Parathyroid adenoma (tissue), 2 donors: ENCODE data around the gene ESYT3.
A peak's percentile ranks its signal among the peaks of the same experiment; 100 is the strongest.

Source experiments
- H2AFZ ChIP-seq: fragments of 300-600 bp; sonication (generic); one replicate; pipeline ENCODE4 v1.7.0; 2017; ENCODE audit warnings: antibody characterized with exemption, mild to moderate bottlenecking
- H3K27ac ChIP-seq: fragments of 300-600 bp; sonication (generic); one replicate; pipeline ENCODE4 v1.7.0; 2017
- H3K27me3 ChIP-seq: fragments of 300-600 bp; sonication (generic); one replicate; pipeline ENCODE4 v1.7.0; 2017; ENCODE audit warnings: low read length; ENCODE audit not compliant: control insufficient read depth, insufficient read depth
- H3K36me3 ChIP-seq: fragments of 300-600 bp; sonication (generic); one replicate; pipeline ENCODE4 v1.7.0; 2017; ENCODE audit warnings: low read length; ENCODE audit not compliant: control insufficient read depth, insufficient read depth
- H3K4me1 ChIP-seq: fragments of 300-600 bp; sonication (generic); one replicate; pipeline ENCODE4 v1.7.0; 2017; ENCODE audit warnings: control low read depth
- H3K4me2 ChIP-seq: fragments of 300-600 bp; sonication (generic); one replicate; pipeline ENCODE4 v1.7.0; 2017; ENCODE audit warnings: low read length
- H3K4me3 ChIP-seq: fragments of 300-600 bp; sonication (generic); one replicate; pipeline ENCODE4 v1.7.0; 2017; ENCODE audit warnings: low read depth, low read length
- H3K79me2 ChIP-seq: fragments of 300-600 bp; sonication (generic); one replicate; pipeline ENCODE4 v1.7.0; 2017; ENCODE audit warnings: control low read depth
- H3K9ac ChIP-seq: fragments of 300-600 bp; sonication (generic); one replicate; pipeline ENCODE4 v1.7.0; 2017; ENCODE audit warnings: mild to moderate bottlenecking
- H3K9me3 ChIP-seq: fragments of 300-600 bp; sonication (generic); one replicate; pipeline ENCODE4 v1.7.0; 2017; ENCODE audit warnings: low read length; ENCODE audit not compliant: control insufficient read depth
- CTCF ChIP-seq: fragments of 300-600 bp; sonication (generic); IDR thresholded peaks from one replicate; pipeline ENCODE4 v1.7.0; 2017; ENCODE audit warnings: antibody characterized with exemption, mild to moderate bottlenecking
- donor health status: primary hyperparathyroidism.

The ESYT3 gene

GRCh38 chr3:138429665-138430064 lies 4.8 kb upstream of the ESYT3 start:
- Histone ChIP-seq H3K27me3 (no peaks in the 10 kb centered on the region), H3K36me3 (no peaks in the 10 kb centered on the region)
- no peak for TF ChIP-seq CTCF

DNA sequence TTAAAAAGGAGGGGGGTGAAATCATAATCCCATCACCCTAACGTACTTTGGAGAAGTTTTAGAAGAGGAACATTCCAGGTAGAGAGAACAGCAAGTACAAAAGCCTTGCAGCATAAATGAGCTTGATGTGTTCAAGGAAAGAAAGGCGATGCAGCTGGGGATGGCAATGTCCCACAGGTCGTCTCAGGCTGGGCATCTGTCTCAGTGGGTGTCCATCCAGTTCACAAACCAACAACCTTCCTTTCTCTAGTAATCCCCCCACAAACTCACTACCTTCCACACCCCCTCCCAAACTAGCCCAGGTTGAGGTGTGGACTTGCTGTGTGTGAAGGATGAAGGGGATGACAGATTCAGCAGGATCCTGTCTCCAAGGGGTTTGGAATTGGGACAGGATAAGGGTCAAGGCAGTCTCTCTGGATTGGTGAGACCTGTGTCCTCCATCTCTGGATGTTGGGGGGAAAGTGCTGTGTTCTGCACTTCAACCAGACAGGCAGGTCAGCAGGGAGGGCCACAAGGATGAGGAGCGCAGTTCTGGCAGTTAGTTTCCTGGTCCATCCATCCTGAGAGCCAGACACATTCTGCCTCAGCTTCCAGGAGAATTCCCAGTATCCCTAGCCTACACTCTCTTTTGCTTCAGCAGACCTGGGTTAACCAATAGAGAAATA lies 1.7 kb upstream of the ESYT3 start:
- H3K79me2 ChIP-seq, result no peaks in the 10 kb centered on the region
- H3K4me3 ChIP-seq, result no peak overlapping the region
- H3K27me3 ChIP-seq, result no peaks in the 10 kb centered on the region
- no peak overlapping the region for H3K27ac ChIP-seq
- H3K9ac ChIP-seq, result no peak overlapping the region
- no peaks in the 10 kb centered on the region for H3K4me1 ChIP-seq
- no peak for TF ChIP-seq CTCF
- no peak overlapping the region for H2AFZ ChIP-seq
- no peaks in the 10 kb centered on the region for H3K36me3 ChIP-seq
- H3K9me3 ChIP-seq, result no peaks in the 10 kb centered on the region
- no peak overlapping the region for H3K4me2 ChIP-seq

More at GRCh38 chr3:138429665-138430064, 4.8 kb upstream of the ESYT3 start:
- Histone ChIP-seq H3K79me2 (no peaks in the 10 kb centered on the region), H3K4me3 (no peak overlapping the region), H3K27ac (no peak overlapping the region), H3K4me2 (no peak overlapping the region), H3K9ac (no peak overlapping the region), H3K9me3 (no peaks in the 10 kb centered on the region), H2AFZ (no peak overlapping the region), H3K4me1 (no peaks in the 10 kb centered on the region)

DNA sequence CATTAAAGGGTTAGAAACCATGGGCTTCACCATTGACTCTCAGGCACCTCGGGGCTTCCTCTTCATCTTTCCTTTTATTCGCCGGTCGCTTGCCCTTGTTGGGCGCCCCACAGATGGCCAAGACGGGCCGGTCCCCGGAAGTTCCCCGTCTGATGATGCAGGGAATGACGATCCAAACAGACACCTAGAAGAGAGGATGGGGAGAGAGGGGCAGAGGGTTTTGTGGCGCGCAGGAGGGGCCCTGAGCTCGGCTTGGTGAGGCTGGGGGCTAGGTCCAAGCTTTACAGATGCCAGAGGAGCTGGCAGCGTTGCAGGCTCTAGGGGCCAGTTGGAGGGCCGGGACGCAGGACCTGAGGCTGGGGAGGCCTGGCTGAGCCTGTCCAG lies 532 bp upstream of the ESYT3 start:
- Histone ChIP-seq H3K9me3 (no peaks in the 10 kb centered on the region), H3K4me3 (peak overlapping the region; percentile 36), H3K27me3 (no peaks in the 10 kb centered on the region), H3K4me2 (peak overlapping the region; percentile 66), H3K4me1 (no peaks in the 10 kb centered on the region), H3K9ac (no peak overlapping the region), H3K79me2 (no peaks in the 10 kb centered on the region), H3K27ac (no peak overlapping the region), H2AFZ (peak overlapping the region; percentile 79), H3K36me3 (no peaks in the 10 kb centered on the region)
- no peak for TF ChIP-seq CTCF

DNA sequence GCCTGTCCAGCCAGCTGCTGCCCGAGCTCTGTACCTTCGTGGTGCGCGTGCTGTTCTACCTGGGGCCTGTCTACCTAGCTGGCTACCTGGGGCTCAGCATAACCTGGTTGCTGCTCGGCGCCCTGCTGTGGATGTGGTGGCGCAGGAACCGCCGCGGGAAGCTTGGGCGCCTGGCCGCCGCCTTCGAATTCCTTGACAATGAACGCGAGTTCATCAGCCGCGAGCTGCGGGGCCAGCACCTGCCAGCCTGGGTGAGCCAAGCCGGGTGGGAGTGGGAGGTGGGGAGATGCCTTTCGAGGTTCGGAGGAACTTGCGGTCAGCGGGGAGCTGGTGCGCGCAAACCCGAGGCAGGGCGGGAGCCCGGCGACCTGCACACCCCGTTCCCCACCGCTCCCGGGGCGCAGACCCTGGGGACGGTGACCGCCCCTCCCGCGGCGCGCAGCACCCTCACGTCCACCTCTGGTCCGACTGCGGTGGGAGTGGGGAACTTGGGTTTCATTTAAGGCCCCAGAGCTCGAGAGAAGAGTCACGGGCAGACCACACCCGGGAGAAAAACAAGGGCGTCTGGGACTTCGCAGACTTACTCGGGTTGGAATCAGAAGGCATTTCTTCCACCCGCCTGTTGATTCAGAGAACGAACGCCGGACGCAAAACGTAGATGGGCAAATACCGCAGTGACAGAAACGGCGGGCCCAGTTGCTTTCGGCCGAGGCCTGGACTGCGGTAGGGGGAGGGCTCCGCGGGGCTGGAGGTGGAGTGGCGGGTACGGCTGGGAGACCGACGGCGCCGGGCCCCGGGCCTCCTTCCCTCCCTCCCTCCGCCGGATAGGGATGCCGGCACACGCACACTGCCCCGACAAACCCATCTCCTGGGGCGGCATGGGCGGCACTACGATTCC lies 708 bp downstream of the ESYT3 start:
- H3K36me3 ChIP-seq, result no peaks in the 10 kb centered on the region
- H3K4me3 ChIP-seq, result peak overlapping the region; percentile 36
- no peaks in the 10 kb centered on the region for H3K27me3 ChIP-seq
- no peaks in the 10 kb centered on the region for H3K79me2 ChIP-seq
- H3K27ac ChIP-seq, result no peak overlapping the region
- no peaks in the 10 kb centered on the region for H3K9me3 ChIP-seq
- peak overlapping the region; percentile 79 for H2AFZ ChIP-seq
- no peak overlapping the region for H3K9ac ChIP-seq
- TF ChIP-seq CTCF, result no peak
- H3K4me1 ChIP-seq, result no peaks in the 10 kb centered on the region
- peak overlapping the region; percentile 66 for H3K4me2 ChIP-seq
